ENCODE measurements around the gene BID. TPM values are rescaled to one million over a fixed set of nuclear protein-coding genes. Genes with fewer than 3 reads are reported as not detected.
"Not testable (repeated sequence)": the region's sequence is repeated elsewhere in the genome, so short reads cannot be mapped to it uniquely, and the experiment has no call there.

The BID gene
- total RNA-seq, 4 donors from 2014 or later = 34.4 to 43.0 (median 37.2) TPM

- ATAC-seq (ENCODE audit: low FRiP score) (no peak), DNase-seq (ENCODE audit: low spot score) (no peak)
- no peak for TF ChIP-seq CTCF (IDR thresholded peaks at IDR 0.05)
Measured at GRCh38 chr22:17698948-17699347, 75.3 kb downstream of the BID start.

GRCh38 chr22:17698276-17698675 lies 76.0 kb downstream of the BID start:
- DNase-seq (ENCODE audit: low spot score); ATAC-seq (ENCODE audit: low FRiP score): not testable (repeated sequence)

GRCh38 chr22:17697196-17697595 lies 77.1 kb downstream of the BID start:
- not testable (repeated sequence) for DNase-seq (ENCODE audit: low spot score); ATAC-seq (ENCODE audit: low FRiP score)

GRCh38 chr22:17695986-17696385 lies 78.3 kb downstream of the BID start:
- ATAC-seq (ENCODE audit: low FRiP score) (no peak), DNase-seq (ENCODE audit: low spot score) (no peak)
- TF ChIP-seq CTCF (IDR thresholded peaks at IDR 0.05) = no peak

- no peak for TF ChIP-seq CTCF (IDR thresholded peaks at IDR 0.05)
- DNase-seq (ENCODE audit: low spot score) (no peak), ATAC-seq (ENCODE audit: low FRiP score) (no peak)
Measured at GRCh38 chr22:17694752-17695151, 79.5 kb downstream of the BID start.

- no peak for DNase-seq (ENCODE audit: low spot score)
- no peak for TF ChIP-seq CTCF (IDR thresholded peaks at IDR 0.05)
- ATAC-seq (ENCODE audit: low FRiP score) = no peak
Measured at GRCh38 chr22:17694193-17694592, 80.1 kb downstream of the BID start.

- ATAC-seq (ENCODE audit: low FRiP score) = no peak
- DNase-seq (ENCODE audit: low spot score) = no peak
- no peak for TF ChIP-seq CTCF (IDR thresholded peaks at IDR 0.05)
Measured at GRCh38 chr22:17692841-17693240, 81.4 kb downstream of the BID start.

GRCh38 chr22:17684245-17684644 lies 90.0 kb downstream of the BID start:
- DNase-seq (ENCODE audit: low spot score) = no peak
- ATAC-seq (ENCODE audit: low FRiP score) = no peak
- no peak for TF ChIP-seq CTCF (IDR thresholded peaks at IDR 0.05)

Small RNAs within 50 kb of the gene (small RNA-seq; reads per million reads assigned to genes)
- gene MIR3198-1 = not detected

Other genes with a start within 250 kb of the BID start
- gene SLC25A18, start 211.0 kb downstream of the BID start, total RNA-seq = 10 to 100 TPM in 3 of 4 donors, 1 to 10 TPM in 1; 7.9 to 28.7 (median 19.9) TPM
- 100 to 1,000 TPM; 109 to 157 (median 122) TPM for gene ATP6V1E1, start 145.7 kb downstream of the BID start, total RNA-seq
- 10 to 100 TPM; 59.7 to 85.7 (median 64.8) TPM for gene BCL2L13, start 135.7 kb downstream of the BID start, total RNA-seq

All from omental fat pad (tissue), 4 donors.